GM12878 (cell line): ENCODE measurements around the gene MEIOSIN. TPM values are rescaled to one million over a fixed set of nuclear protein-coding genes. Genes with fewer than 3 reads are reported as not detected.

Source experiments
- ATAC-seq: fragments of 200-7000 bp; cut with Tn5 transposase; 3 replicates; pipeline ENCODE4 v1.9.1; 2020; ENCODE audit warnings: mild to moderate bottlenecking, moderate library complexity
- BruUV-seq: library from RNA; stranded (reverse); fragments of 400-500 nt; replicated peaks from 2 replicates; lab custom pipeline; 2021; lab: Mats Ljungman, UMichigan
- CTCF ChIA-PET: fragments of 300-600 bp; sonication (Branson Sonifier 250); formaldehyde crosslinking; extraction: SDS; loops from one replicate; lab custom pipeline; 2021; ENCODE audit warnings: inconsistent platforms; lab: Yijun Ruan, JAX
- POLR2A ChIA-PET: fragments of 350-600 bp; formaldehyde crosslinking; extraction: SDS; loops from one replicate; lab custom pipeline; 2021; ENCODE audit warnings: inconsistent platforms; lab: Charles Lee
- RAD21 ChIA-PET: fragments of 300-600 bp; sonication (Branson Sonifier 250); formaldehyde crosslinking; loops from one replicate; lab custom pipeline; 2023; ENCODE audit warnings: antibody characterized with exemption; ENCODE audit not compliant: unreplicated experiment; lab: Charles Lee
- SMC1A ChIA-PET: fragments of 300-600 bp; sonication (Branson Sonifier 250); formaldehyde crosslinking; loops from one replicate; lab custom pipeline; 2023; ENCODE audit not compliant: unreplicated experiment, uncharacterized antibody; lab: Charles Lee
- DNase-seq: peaks from one replicate; pipeline ENCODE4 v3.0.0-alpha.2; 2011; ENCODE audit warnings: low read depth, low spot score
- FAIRE-seq: peaks from 3 replicates; lab custom pipeline; 2011; peaks lifted over from hg19 to GRCh38; lab: Jason Lieb, UNC
- H2AFZ ChIP-seq: 2 replicates; pipeline ENCODE4 v1.6.0; 2011; ENCODE audit warnings: low read depth, low read length, control low read depth; ENCODE audit not compliant: control insufficient read depth
- H3K27ac ChIP-seq: 2 replicates; pipeline ENCODE4 v1.5.1; 2011; ENCODE audit warnings: control low read depth; ENCODE audit not compliant: control insufficient read depth, insufficient read depth
- H3K27me3 ChIP-seq, 2 experiments: replicated peaks in 1 of 2; 2 replicates each; pipeline versions ENCODE4 v1.6.0 to v1.6.1; 2011; ENCODE audit warnings: low read length in 1 of 2; ENCODE audit not compliant: control insufficient read depth in 2 of 2, insufficient read depth in 2 of 2
- H3K36me3 ChIP-seq, 2 experiments: 2 replicates each; pipeline ENCODE4 v1.5.1; 2011; ENCODE audit warnings: low read length in 1 of 2; ENCODE audit not compliant: control insufficient read depth in 2 of 2, insufficient read depth in 2 of 2
- H3K4me1 ChIP-seq: 2 replicates; pipeline ENCODE4 v1.6.1; 2011; ENCODE audit warnings: mild to moderate bottlenecking, low read length, moderate library complexity, mixed read lengths; ENCODE audit not compliant: control insufficient read depth, insufficient read depth
- H3K4me2 ChIP-seq: 2 replicates; pipeline ENCODE4 v1.6.0; 2011; ENCODE audit warnings: control low read depth; ENCODE audit not compliant: control insufficient read depth, insufficient read depth
- H3K4me3 ChIP-seq: fragments of 200-600 bp; sonication (generic); 2 replicates; pipeline ENCODE4 v1.5.1; 2016
- H3K79me2 ChIP-seq: 2 replicates; pipeline ENCODE4 v1.6.0; 2011; ENCODE audit warnings: low read length; ENCODE audit not compliant: control insufficient read depth, insufficient read depth
- H3K9ac ChIP-seq: 2 replicates; pipeline ENCODE4 v1.8.0; 2011; ENCODE audit warnings: low read length, control low read depth, mixed read lengths; ENCODE audit not compliant: control insufficient read depth, insufficient read depth
- H3K9me3 ChIP-seq: replicated peaks from 3 replicates; pipeline ENCODE4 v1.5.1; 2011; ENCODE audit warnings: mild to moderate bottlenecking, low read length; ENCODE audit not compliant: control insufficient read depth, insufficient read depth
- H4K20me1 ChIP-seq: 2 replicates; pipeline ENCODE4 v1.6.0; 2011; ENCODE audit not compliant: control insufficient read depth, insufficient read depth
- CEBPB ChIP-seq, 2 experiments: fragments of 150-350 bp in 1 of 2; IDR thresholded peaks; 2 replicates each; pipeline ENCODE4 v1.6.1; 2012 to 2014; ENCODE audit warnings: low read depth in 2 of 2, low read length in 2 of 2, borderline replicate concordance in 1 of 2, inconsistent platforms in 1 of 2
- CHD1 ChIP-seq: IDR thresholded peaks from 2 replicates; pipeline ENCODE4 v1.6.1; 2012; ENCODE audit warnings: low read depth, low read length, improper control_type of control experiment
- EED ChIP-seq: sonication (generic); IDR thresholded peaks from 2 replicates; pipeline ENCODE4 v1.6.1; 2016; ENCODE audit warnings: antibody characterized with exemption, low read depth
- IKZF2 ChIP-seq, 2 experiments: fragments of 450-650 bp; IDR thresholded peaks; 2 replicates each; pipeline ENCODE4 v1.6.1; 2017; ENCODE audit warnings: mild to moderate bottlenecking in 2 of 2, moderate library complexity in 2 of 2
- KLF5 ChIP-seq: fragments of 450-650 bp; IDR thresholded peaks from 2 replicates; pipeline ENCODE4 v1.6.1; 2014; ENCODE audit warnings: mild to moderate bottlenecking; ENCODE audit not compliant: partially characterized antibody
- MYC ChIP-seq: IDR thresholded peaks from 2 replicates; pipeline ENCODE4 v1.6.1; 2011; ENCODE audit warnings: mild to moderate bottlenecking, low read length, moderate library complexity, inconsistent platforms; ENCODE audit not compliant: insufficient read depth, insufficient replicate concordance, insufficient read length, severe bottlenecking
- NR2F1 ChIP-seq: fragments of 450-650 bp; conservative IDR thresholded peaks from 2 replicates; pipeline ENCODE4 v1.6.1; 2017; ENCODE audit warnings: mild to moderate bottlenecking
- PAX5 ChIP-seq: IDR thresholded peaks from 2 replicates; pipeline ENCODE4 v1.6.1; 2011; ENCODE audit warnings: low read depth, low read length, borderline replicate concordance
- PAX8 ChIP-seq: fragments of 450-650 bp; IDR thresholded peaks from 2 replicates; pipeline ENCODE4 v1.6.1; 2017; ENCODE audit warnings: mild to moderate bottlenecking, moderate library complexity
- RFX5 ChIP-seq: IDR thresholded peaks from 2 replicates; pipeline ENCODE4 v1.6.1; 2011; ENCODE audit warnings: low read depth, low read length, improper control_type of control experiment
- SREBF2 ChIP-seq: IDR thresholded peaks from 2 replicates; pipeline ENCODE4 v1.6.1; 2012; ENCODE audit warnings: mild to moderate bottlenecking, low read length
- STAT3 ChIP-seq: IDR thresholded peaks from 2 replicates; pipeline ENCODE4 v1.6.1; 2011; ENCODE audit warnings: low read depth, low read length, improper control_type of control experiment
- TARDBP ChIP-seq: IDR thresholded peaks from 2 replicates; pipeline ENCODE4 v1.6.1; 2016; ENCODE audit warnings: borderline replicate concordance
- WGBS: methylation state at CpG from one replicate; pipeline ENCODE4 v1.1.6; 2016; ENCODE audit warnings: low lambda C conversion rate; ENCODE audit not compliant: insufficient replicate concordance, insufficient coverage; ENCODE audit errors: missing lambda C conversion rate; 5-methylcytosine and 5-hydroxymethylcytosine counted together
- in situ Hi-C: fragments of 300-500 bp; cut with MboI; formaldehyde crosslinking; loops from 9 replicates; pipeline ENCODE4 v1.14.3; 2018; ENCODE audit warnings: mixed read lengths
- intact Hi-C: fragments of 100-400 bp; cut with micrococcal nuclease; formaldehyde crosslinking; loops from one replicate; pipeline ENCODE4 v1.14.2; 2022; ENCODE audit not compliant: unreplicated experiment
- polyA plus RNA-seq, 11 experiments: library from polyadenylated mRNA; depleted of rRNA in 4 of 11; unstranded in 6 of 11; stranded (reverse) in 5 of 11; fragments of >200 nt; fragmentation: Nextera tagmentation in 4 of 11; fragmentation: Illumina TruSeq in 1 of 11; extraction: Ambion mirVana in 4 of 11; extraction: Trizol in 1 of 11; gene quantifications; 1 replicate in 1 of 11; 2 replicates in 10 of 11; pipeline versions ENCODE4 v1.2.1 to v1.2.3, GENCODE V29; 2011 to 2016; ENCODE audit warnings: inconsistent platforms in 2 of 11, missing spikeins in 2 of 11, low read depth in 1 of 11
- total RNA-seq, 4 experiments: library from RNA; depleted of rRNA in 3 of 4; stranded (reverse); fragments of >200 nt in 3 of 4; fragmentation: Illumina TruSeq in 1 of 4; extraction: Trizol in 1 of 4; gene quantifications; 2 replicates each; pipeline versions ENCODE4 v1.2.1 to v1.2.3, GENCODE V29; 2013 to 2021
- TF ChIP-seq, protein P1 (sequence below): fragments of 450-650 bp; IDR thresholded peaks from 2 replicates; pipeline ENCODE4 v1.6.1; 2017; ENCODE audit warnings: antibody characterized with exemption, mild to moderate bottlenecking, moderate library complexity

The MEIOSIN gene
- total and polyA plus RNA-seq, 10 of the 15 experiments (the other 5 are each of a cell fraction or from before 2014, with no cell fraction given), result 0.05 to 0.66 (median 0.14) TPM; not detected in 4

- POLR2A ChIA-PET, result interaction anchor here (0.6 kb wide), 1 partner anchor 825 kb away, joined by 3 read pairs; no protein-coding TSS in a partner anchor
- TF ChIP-seq PAX5 (no peak), NR2F1 (no peak), RFX5 (no peak), KLF5 (no peak), EED (no peak), IKZF2 (IDR thresholded peaks at IDR 0.05) (no peak), MYC (no peak), CHD1 (no peak), TARDBP (no peak), STAT3 (no peak), CEBPB (IDR thresholded peaks at IDR 0.05; ENCODE audit: borderline replicate concordance in 1 of 2, low read depth in 2 of 2, low read length in 2 of 2) (no peak), PAX8 (no peak), SREBF2 (no peak)
- TF ChIP-seq, protein P1, sequence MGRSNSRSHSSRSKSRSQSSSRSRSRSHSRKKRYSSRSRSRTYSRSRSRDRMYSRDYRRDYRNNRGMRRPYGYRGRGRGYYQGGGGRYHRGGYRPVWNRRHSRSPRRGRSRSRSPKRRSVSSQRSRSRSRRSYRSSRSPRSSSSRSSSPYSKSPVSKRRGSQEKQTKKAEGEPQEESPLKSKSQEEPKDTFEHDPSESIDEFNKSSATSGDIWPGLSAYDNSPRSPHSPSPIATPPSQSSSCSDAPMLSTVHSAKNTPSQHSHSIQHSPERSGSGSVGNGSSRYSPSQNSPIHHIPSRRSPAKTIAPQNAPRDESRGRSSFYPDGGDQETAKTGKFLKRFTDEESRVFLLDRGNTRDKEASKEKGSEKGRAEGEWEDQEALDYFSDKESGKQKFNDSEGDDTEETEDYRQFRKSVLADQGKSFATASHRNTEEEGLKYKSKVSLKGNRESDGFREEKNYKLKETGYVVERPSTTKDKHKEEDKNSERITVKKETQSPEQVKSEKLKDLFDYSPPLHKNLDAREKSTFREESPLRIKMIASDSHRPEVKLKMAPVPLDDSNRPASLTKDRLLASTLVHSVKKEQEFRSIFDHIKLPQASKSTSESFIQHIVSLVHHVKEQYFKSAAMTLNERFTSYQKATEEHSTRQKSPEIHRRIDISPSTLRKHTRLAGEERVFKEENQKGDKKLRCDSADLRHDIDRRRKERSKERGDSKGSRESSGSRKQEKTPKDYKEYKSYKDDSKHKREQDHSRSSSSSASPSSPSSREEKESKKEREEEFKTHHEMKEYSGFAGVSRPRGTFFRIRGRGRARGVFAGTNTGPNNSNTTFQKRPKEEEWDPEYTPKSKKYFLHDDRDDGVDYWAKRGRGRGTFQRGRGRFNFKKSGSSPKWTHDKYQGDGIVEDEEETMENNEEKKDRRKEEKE, result no peak
- TF ChIP-seq, all 136 proteins: peak for 0
- FAIRE-seq, result no peak
- RAD21 ChIA-PET, result no interaction called here
- intact Hi-C loops (no loop called here), in situ Hi-C loops (no loop called here)
- Histone ChIP-seq H3K4me1 (no peaks in the 10 kb centered on the region), H3K36me3 (no peaks in the 10 kb centered on the region), H3K4me3 (no peak overlapping the region), H3K9ac (no peak overlapping the region), H3K79me2 (no peaks in the 10 kb centered on the region), H2AFZ (no peak overlapping the region), H4K20me1 (no peaks in the 10 kb centered on the region), H3K27ac (no peak overlapping the region), H3K9me3 (no peaks in the 10 kb centered on the region), H3K4me2 (no peak overlapping the region), H3K27me3 (peaks cover 0 to 2% of the 10 kb centered on the region in 2 experiments; a peak in 2 of 4 replicates)
- no peak for ATAC-seq
- CTCF ChIA-PET, result interaction anchor here (1.2 kb wide), 1 partner anchor 23 kb away, joined by 4 read pairs; the partner anchor contains the start of gene SIX5
- WGBS, result 39% methylated on average over 5 of the region's 5 CpGs
- BruUV-seq, result no TSS peak
- no peak for DNase-seq
- SMC1A ChIA-PET, result no interaction called here
Observed at GRCh38 chr19:45746866-45747265, 13.6 kb downstream of the MEIOSIN start.
